Upper lobe of left lung (tissue), 4 donors: ENCODE data around the gene ADIRF.

Source experiments
- CTCF ChIP-seq, 6 experiments: fragments of 450-650 bp in 4 of 6; fragments of 200-600 bp in 2 of 6; sonication (generic) in 2 of 6; IDR thresholded peaks; one replicate each; pipeline ENCODE4 v1.5.1; 2016 to 2019; ENCODE audit warnings: antibody characterized with exemption in 6 of 6
- EP300 ChIP-seq, 4 donors: sonication (generic); formaldehyde crosslinking; IDR thresholded peaks; one replicate each; pipeline ENCODE4 v1.5.1; 2017; ENCODE audit warnings: antibody characterized with exemption in 4 of 4, control low read depth in 2 of 4

DNA sequence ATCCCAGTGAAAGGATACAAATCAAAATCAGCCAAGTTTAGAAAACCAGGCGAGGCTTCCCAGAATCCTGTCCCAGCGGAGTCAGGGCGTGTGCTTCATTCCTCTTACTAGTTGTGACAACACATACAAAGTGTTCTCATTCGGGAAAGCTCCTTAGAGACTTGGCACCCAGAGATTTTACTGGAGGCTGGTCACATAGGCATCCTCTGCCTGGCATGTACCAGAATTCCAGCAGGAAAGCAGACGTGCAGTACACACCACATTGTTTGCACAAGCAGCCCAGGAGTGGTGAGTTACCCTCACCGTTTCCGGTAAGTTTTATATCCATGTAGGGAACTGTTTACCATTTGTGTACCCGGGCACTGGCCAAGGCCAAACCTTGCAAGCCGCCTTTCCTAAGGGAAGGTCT lies 45.7 kb upstream of the ADIRF start:
- TF ChIP-seq CTCF (IDR thresholded peaks at IDR 0.05) (no peak), EP300 (IDR thresholded peaks at IDR 0.05) (no peak)
